SU-DHL-6 (cell line): Measurements from ENCODE around the gene SPEG.

Experiments
- CTCF ChIP-seq: fragments of 200-600 bp; sonication (generic); IDR thresholded peaks from one replicate; pipeline ENCODE4 v1.5.1; 2017; ENCODE audit warnings: antibody characterized with exemption, mild to moderate bottlenecking, low read length, moderate library complexity; ENCODE audit not compliant: insufficient read depth, poor library complexity, severe bottlenecking
- EZH2phosphoT487 ChIP-seq: fragments of 200-600 bp; sonication (generic), shearing (Covaris generic); conservative IDR thresholded peaks from 2 replicates; pipeline ENCODE4 v1.6.1; 2018; ENCODE audit warnings: mild to moderate bottlenecking, antibody characterized with exemption, low read length, moderate library complexity, mixed read lengths

DNA sequence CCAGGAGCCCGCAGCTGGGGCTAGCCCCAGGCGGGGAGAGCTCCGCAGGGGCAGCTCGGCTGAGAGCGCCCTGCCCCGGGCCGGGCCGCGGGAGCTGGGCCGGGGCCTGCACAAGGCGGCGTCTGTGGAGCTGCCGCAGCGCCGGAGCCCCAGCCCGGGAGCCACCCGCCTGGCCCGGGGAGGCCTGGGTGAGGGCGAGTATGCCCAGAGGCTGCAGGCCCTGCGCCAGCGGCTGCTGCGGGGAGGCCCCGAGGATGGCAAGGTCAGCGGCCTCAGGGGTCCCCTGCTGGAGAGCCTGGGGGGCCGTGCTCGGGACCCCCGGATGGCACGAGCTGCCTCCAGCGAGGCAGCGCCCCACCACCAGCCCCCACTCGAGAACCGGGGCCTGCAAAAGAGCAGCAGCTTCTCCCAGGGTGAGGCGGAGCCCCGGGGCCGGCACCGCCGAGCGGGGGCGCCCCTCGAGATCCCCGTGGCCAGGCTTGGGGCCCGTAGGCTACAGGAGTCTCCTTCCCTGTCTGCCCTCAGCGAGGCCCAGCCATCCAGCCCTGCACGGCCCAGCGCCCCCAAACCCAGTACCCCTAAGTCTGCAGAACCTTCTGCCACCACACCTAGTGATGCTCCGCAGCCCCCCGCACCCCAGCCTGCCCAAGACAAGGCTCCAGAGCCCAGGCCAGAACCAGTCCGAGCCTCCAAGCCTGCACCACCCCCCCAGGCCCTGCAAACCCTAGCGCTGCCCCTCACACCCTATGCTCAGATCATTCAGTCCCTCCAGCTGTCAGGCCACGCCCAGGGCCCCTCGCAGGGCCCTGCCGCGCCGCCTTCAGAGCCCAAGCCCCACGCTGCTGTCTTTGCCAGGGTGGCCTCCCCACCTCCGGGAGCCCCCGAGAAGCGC, 49.1 kb downstream of the SPEG start:
- TF ChIP-seq CTCF (no peak), EZH2phosphoT487 (no peak)
